ENCODE data around the gene MEF2B. TPM values are rescaled to one million over a fixed set of nuclear protein-coding genes. Genes with fewer than 3 reads are reported as not detected.

Gene MEF2B
- total and polyA plus RNA-seq, 8 donors: 0.93 to 7.2 (median 2.9) TPM; not detected in 5

DNA sequence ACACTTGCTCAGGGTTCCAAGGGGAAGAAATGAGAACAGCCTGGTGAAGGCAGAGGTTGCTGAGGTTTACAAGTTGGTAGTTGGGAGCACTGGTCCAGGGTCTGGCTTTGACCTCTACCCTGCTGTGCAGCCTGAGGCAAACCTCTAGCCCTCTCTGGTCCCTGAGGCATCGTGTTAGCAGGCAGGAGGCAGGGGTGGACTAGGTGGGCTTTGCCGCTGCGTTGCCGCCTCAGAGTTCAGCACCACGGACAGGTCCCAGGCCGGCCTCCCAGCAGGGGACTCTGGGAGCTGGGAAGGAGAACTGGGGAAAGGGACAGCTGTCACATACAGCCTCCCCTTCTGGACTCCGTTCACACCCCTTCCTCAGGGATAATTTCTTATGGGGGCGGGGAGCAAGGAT is 44.8 kb upstream of the MEF2B start:
- peaks cover 0 to 4% (median 2%) of the 10 kb centered on the region in 4 donors for H3K4me1 ChIP-seq
- H3K9me3 ChIP-seq: peaks cover 0 to 7% (median 0%) of the 10 kb centered on the region in 4 donors
- H3K36me3 ChIP-seq: no peaks in the 10 kb centered on the region
- intact Hi-C loops (cut with DNase I; ENCODE audit: low total_unique reads): no loop called here
- no peak overlapping the region for H3K4me3 ChIP-seq
- peak in 1 of 2 donors; percentile 85 for DNase-seq
- peaks cover 12 to 88% (median 61%) of the 10 kb centered on the region in 3 donors for H3K27me3 ChIP-seq
- no peak overlapping the region for H3K27ac ChIP-seq
- 2 to 7% (median 5%) methylated on average over 5 to 8 of the region's 8 CpGs for WGBS, 5 donors
- TF ChIP-seq, protein P1, sequence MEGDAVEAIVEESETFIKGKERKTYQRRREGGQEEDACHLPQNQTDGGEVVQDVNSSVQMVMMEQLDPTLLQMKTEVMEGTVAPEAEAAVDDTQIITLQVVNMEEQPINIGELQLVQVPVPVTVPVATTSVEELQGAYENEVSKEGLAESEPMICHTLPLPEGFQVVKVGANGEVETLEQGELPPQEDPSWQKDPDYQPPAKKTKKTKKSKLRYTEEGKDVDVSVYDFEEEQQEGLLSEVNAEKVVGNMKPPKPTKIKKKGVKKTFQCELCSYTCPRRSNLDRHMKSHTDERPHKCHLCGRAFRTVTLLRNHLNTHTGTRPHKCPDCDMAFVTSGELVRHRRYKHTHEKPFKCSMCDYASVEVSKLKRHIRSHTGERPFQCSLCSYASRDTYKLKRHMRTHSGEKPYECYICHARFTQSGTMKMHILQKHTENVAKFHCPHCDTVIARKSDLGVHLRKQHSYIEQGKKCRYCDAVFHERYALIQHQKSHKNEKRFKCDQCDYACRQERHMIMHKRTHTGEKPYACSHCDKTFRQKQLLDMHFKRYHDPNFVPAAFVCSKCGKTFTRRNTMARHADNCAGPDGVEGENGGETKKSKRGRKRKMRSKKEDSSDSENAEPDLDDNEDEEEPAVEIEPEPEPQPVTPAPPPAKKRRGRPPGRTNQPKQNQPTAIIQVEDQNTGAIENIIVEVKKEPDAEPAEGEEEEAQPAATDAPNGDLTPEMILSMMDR (IDR thresholded peaks at IDR 0.05): no peak
- no peak for TF ChIP-seq EP300 (IDR thresholded peaks at IDR 0.05)
- no peak for TF ChIP-seq POLR2A (IDR thresholded peaks at IDR 0.05)
- TF ChIP-seq POLR2AphosphoS5 (IDR thresholded peaks at IDR 0.05): no peak

GRCh38 chr19:19214159-19214490 is 44.1 kb upstream of the MEF2B start:
- Histone ChIP-seq H3K4me3 (no peak overlapping the region), H3K4me1 (peaks cover 0 to 4% (median 2%) of the 10 kb centered on the region in 4 donors), H3K9me3 (peaks cover 0 to 7% (median 0%) of the 10 kb centered on the region in 4 donors), H3K27me3 (peaks cover 12 to 93% (median 61%) of the 10 kb centered on the region in 3 donors), H3K27ac (no peak overlapping the region), H3K36me3 (no peaks in the 10 kb centered on the region)
- 1 to 10% (median 6%) methylated on average over 5 of the region's 5 CpGs for WGBS, 5 donors
- intact Hi-C loops (cut with DNase I; ENCODE audit: low total_unique reads): no loop called here
- no peak for DNase-seq
- TF ChIP-seq POLR2AphosphoS5 (IDR thresholded peaks at IDR 0.05): no peak
- TF ChIP-seq EP300 (IDR thresholded peaks at IDR 0.05): no peak
- no peak for TF ChIP-seq POLR2A (IDR thresholded peaks at IDR 0.05)
- TF ChIP-seq, protein P1 (IDR thresholded peaks at IDR 0.05): no peak

GRCh38 chr19:19213426-19214158 is 43.5 kb upstream of the MEF2B start:
- Histone ChIP-seq H3K27ac (no peak overlapping the region), H3K4me1 (peaks cover 0 to 4% (median 2%) of the 10 kb centered on the region in 4 donors), H3K36me3 (no peaks in the 10 kb centered on the region), H3K9me3 (peaks cover 0 to 7% (median 0%) of the 10 kb centered on the region in 4 donors), H3K27me3 (peaks cover 12 to 92% (median 61%) of the 10 kb centered on the region in 3 donors), H3K4me3 (no peak overlapping the region)
- WGBS, 5 donors: 44 to 67% (median 48%) methylated on average over 13 to 21 of the region's 21 CpGs
- no peak for DNase-seq
- TF ChIP-seq, protein P1 (IDR thresholded peaks at IDR 0.05): no peak
- TF ChIP-seq POLR2AphosphoS5 (IDR thresholded peaks at IDR 0.05) (no peak), POLR2A (IDR thresholded peaks at IDR 0.05) (no peak), EP300 (IDR thresholded peaks at IDR 0.05) (no peak)
- intact Hi-C loops (cut with DNase I; ENCODE audit: low total_unique reads): no loop called here

- WGBS, 5 donors: 8 to 17% (median 11%) methylated on average over 4 to 7 of the region's 7 CpGs
- H3K4me1 ChIP-seq: peaks cover 0 to 4% (median 2%) of the 10 kb centered on the region in 4 donors
Measured at GRCh38 chr19:19212916-19213315, 42.9 kb upstream of the MEF2B start.

More at GRCh38 chr19:19212916-19213315, 42.9 kb upstream of the MEF2B start:
- H3K9me3 ChIP-seq: peaks cover 0 to 7% (median 0%) of the 10 kb centered on the region in 4 donors
- no peak overlapping the region for H3K4me3 ChIP-seq
- intact Hi-C loops (cut with DNase I; ENCODE audit: low total_unique reads): no loop called here
- H3K36me3 ChIP-seq: no peaks in the 10 kb centered on the region
- peaks cover 12 to 97% (median 61%) of the 10 kb centered on the region in 3 donors for H3K27me3 ChIP-seq
- H3K27ac ChIP-seq: no peak overlapping the region
- no peak for TF ChIP-seq POLR2A (IDR thresholded peaks at IDR 0.05)
- TF ChIP-seq EP300 (IDR thresholded peaks at IDR 0.05): no peak
- TF ChIP-seq, protein P1 (IDR thresholded peaks at IDR 0.05): no peak
- TF ChIP-seq POLR2AphosphoS5 (IDR thresholded peaks at IDR 0.05): no peak
- no peak for DNase-seq
